ENCODE data around the gene KLHDC10.

DNA sequence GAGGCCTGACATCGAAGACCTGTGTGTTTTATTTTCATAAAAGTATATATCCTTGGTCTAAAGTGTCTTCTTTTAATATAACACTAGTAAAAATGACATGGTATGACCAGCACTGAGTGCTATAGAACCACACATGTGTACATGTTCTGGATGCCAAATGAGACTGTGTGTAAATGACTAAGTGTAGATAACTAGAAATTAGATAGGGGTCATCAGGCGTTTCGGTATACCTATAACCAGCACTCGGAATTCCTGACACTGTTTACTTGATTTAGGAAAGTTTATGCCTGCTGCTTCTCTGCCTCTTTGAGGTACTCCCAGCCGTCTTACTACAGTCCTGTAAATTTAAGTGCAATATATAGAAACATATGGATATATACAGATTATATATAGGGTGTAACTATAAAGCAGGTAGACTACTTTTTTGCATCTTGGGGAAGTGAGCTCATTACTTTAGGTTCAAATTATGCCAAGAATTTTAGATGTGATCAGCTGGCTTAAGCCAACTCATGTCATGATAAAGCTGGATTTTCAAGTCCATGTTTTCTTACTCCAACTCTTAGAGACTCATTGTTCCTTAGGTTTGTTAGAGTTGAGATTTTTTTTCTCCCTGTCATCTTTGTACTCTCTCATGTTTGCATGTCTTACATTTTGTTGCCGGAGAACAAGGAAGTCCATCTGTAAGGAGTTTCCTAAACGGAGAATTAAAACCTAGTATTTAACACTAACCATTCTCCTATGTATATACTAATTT lies 62.9 kb downstream of the KLHDC10 start:
- no peak for TF ChIP-seq ELF4 (CRISPR knock-in tag; IDR thresholded peaks at IDR 0.05; ENCODE audit: borderline replicate concordance)
- TF ChIP-seq MYC (CRISPR knock-in tag; IDR thresholded peaks at IDR 0.05; ENCODE audit: borderline replicate concordance), result no peak
- TF ChIP-seq NFIC (IDR thresholded peaks at IDR 0.05; ENCODE audit: low read length), result no peak
- TF ChIP-seq ZNF382 (CRISPR knock-in tag; IDR thresholded peaks at IDR 0.05; ENCODE audit: borderline replicate concordance), result no peak
- TF ChIP-seq, protein P1, sequence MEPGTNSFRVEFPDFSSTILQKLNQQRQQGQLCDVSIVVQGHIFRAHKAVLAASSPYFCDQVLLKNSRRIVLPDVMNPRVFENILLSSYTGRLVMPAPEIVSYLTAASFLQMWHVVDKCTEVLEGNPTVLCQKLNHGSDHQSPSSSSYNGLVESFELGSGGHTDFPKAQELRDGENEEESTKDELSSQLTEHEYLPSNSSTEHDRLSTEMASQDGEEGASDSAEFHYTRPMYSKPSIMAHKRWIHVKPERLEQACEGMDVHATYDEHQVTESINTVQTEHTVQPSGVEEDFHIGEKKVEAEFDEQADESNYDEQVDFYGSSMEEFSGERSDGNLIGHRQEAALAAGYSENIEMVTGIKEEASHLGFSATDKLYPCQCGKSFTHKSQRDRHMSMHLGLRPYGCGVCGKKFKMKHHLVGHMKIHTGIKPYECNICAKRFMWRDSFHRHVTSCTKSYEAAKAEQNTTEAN (CRISPR knock-in tag; conservative IDR thresholded peaks at IDR 0.05), result no peak
- no peak for TF ChIP-seq TOPORS (CRISPR knock-in tag; IDR thresholded peaks at IDR 0.05)
- TF ChIP-seq CREB1 (IDR thresholded peaks at IDR 0.05), result no peak
- no peak for TF ChIP-seq CREB1 (CRISPR knock-in tag; IDR thresholded peaks at IDR 0.05)
- TF ChIP-seq, protein P2, sequence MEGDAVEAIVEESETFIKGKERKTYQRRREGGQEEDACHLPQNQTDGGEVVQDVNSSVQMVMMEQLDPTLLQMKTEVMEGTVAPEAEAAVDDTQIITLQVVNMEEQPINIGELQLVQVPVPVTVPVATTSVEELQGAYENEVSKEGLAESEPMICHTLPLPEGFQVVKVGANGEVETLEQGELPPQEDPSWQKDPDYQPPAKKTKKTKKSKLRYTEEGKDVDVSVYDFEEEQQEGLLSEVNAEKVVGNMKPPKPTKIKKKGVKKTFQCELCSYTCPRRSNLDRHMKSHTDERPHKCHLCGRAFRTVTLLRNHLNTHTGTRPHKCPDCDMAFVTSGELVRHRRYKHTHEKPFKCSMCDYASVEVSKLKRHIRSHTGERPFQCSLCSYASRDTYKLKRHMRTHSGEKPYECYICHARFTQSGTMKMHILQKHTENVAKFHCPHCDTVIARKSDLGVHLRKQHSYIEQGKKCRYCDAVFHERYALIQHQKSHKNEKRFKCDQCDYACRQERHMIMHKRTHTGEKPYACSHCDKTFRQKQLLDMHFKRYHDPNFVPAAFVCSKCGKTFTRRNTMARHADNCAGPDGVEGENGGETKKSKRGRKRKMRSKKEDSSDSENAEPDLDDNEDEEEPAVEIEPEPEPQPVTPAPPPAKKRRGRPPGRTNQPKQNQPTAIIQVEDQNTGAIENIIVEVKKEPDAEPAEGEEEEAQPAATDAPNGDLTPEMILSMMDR (CRISPR knock-in tag; IDR thresholded peaks at IDR 0.05), result no peak
- no peak for TF ChIP-seq BRD4 (CRISPR knock-in tag; IDR thresholded peaks at IDR 0.05)
